Hematopoietic multipotent progenitor cell treated with erythropoietin and hydrocortisone succinate and interleukin-3 and kit ligand, for 4 days (in vitro differentiated cells): Measurements from ENCODE around the gene ATP5F1E.

Experiments used
- DNase-seq: peaks from one replicate; pipeline ENCODE4 v3.0.0-alpha.2; 2015

Gene ATP5F1E

DNA sequence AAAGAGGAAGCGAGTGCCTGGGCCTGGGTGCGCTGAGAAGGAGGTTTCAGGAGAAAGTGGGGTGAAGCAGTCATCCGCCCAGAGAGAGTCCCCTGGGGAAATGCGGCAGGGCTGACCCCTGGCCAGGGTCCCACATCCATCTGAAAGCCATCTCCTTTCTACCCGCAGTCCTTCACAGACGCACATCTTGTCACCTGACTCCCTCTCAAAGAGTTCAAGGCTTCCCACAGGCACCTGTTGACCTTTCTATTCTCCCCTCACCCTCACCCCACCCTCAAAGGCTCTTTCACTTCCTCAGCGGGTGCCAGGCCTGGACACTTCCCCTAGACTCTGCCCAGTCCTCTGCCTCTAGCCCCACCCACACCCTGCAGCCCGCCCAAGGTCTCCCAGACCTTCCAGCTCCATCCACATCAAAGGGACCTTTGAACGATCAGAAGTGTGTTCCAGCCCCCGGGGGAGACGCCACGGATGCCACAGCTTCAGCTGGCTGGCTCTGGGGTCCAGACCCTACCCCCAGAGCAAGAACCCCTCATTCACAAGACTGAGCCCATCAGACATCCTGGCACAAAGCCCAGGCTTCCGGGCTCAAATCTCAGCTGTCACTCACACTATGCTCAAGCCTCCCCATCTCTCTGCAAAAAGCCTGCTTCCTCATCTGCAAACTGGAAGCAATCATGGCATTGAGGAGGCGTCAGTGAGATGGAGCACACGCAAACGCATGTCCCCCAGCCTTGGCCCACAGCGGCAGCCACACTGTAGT is 27.2 kb downstream of the ATP5F1E start:
- DNase-seq = peak; percentile 84

DNA sequence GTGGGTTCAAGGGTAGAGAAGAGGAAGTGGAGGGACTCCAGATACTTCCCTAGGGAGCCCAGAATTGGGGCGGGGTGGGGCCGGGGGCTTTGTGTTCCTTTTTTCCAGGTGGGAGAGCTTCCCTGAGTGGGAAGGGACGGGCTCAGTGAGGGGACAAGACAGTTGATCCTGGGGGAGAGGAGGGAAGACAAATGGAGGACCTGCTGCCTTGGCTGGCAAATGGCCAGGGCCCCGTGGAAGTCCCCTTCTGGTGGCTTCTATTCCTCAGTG is 27.7 kb downstream of the ATP5F1E start:
- peak; percentile 60 for DNase-seq

DNA sequence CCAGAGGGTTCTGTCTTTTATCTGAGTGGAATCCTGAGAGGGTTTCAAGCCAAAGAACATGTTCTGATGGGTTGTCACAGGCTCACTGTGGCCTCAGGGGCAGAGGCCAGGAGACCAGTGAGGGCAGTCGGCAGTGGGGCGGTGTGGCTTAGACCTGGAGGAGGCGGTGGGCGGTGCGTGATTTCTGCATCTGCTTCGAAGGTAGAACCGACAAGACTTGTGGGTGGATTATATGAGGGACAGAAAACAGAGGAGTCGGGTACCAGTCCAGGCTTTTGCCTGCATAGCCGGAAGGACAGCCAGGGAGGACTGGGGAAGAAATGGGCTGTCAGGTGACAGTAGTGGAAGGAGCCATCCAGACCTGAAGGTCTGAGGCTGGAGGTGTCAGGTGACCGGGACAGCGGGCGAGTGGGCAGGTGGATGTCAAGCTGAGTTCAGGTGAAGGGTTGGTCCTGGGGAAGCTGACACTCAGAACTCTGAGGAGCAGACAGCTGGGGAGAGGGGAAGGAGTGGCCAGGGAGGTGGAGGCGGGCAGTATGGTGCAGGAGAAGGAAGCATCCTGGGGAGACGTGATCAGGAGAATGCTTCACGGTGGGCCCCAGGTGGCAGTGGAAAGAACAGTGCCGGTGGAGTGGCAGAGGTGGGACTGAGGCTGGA is 28.2 kb downstream of the ATP5F1E start:
- no peak for DNase-seq

DNA sequence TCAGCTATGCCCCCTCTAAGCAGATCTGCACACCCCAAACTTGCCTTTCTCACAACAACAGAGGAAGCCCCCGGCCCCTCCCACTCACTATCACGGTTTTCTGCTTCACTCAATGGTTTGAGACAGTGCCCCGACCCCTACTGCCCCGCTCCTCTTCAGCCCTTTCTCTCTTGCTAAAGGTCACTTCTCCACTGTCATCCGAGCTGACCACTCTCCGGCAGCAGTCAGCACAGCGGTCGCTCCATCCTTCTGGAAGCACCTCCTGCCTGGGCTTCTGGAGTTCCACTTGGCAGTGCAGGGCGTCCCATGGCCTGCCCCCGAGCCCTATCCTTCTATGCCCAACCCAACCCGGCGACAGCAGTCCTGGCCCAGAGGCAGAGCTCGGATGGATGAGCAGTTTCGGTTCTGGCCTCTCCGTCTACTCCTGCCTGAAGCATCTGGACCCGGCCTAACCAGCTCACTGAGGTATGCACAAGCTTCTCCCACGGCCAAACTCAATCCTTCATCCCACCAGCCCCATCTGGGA is 29.2 kb downstream of the ATP5F1E start:
- DNase-seq = no peak

DNA sequence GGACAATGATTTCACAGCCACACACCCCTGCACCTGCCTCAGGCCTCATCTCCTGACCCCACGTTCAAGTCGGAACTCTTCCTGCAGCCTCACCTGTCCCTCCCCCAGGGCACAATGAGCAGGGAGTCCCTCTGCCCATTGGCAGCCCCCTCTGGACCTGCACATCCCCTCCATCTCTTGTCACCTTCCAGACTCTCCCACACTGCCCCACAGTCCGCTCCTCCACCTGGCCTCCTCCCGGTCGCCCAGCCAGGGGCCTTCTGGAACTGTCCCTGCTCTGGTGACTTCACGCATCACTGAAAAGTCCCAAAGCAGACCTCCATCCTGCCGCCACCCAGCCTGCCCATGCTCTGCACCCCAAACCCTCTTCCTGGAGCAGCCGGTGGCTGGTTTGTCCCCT is 29.7 kb downstream of the ATP5F1E start:
- DNase-seq = no peak

DNA sequence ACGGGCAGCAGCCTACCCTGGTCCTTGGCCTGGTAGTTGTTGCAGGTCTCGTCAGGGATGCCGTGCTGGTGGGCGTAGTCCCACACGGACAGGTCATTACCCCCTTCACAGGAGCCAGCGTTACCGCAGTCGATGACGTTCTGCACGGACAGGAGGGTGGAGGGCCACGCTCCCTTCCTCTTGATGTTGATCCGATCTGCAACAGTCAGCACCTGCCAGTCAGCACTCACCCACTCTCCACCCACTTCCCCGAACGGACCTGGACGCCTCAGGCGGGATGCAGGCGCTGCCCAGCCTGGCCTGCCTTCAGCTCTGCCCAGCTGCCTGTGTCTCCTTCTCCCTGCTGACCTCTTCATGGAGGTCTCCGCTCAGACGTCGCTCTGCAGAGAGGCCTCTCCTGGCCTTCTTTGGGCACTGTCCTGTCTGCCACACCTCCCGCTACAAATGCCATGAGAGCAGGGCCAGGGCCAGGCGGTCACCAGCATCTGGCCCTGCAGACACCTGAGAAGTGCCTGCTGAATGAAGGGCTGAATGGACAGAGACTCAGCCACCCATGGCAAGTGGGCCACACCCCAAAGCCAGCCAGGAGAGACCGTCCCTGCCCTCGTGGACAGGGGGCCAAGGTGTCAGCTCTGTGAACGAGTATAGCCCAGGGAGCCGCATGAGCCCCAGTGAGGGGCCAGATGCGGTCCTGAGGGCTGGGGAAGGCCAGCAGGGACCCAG is 30.5 kb downstream of the ATP5F1E start:
- DNase-seq = no peak

DNA sequence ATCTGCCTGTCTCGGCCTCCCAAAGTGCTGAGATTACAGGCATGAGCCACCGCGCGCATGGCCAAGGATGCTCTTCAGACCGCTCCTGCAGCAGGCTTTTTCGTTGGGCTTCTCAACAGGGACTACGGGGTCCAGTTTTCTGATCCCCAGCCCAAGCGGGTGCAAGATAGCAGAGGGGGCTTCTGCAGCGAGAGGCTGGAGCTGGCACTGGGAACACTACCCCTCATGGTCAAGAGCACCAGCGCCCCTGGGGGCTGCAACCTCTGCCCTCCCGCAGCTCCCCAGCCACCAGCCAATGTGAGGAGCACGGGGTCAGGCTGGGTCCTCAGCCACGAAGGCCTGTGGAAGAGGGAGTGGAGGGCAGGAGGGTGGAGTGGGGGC is 31.1 kb downstream of the ATP5F1E start:
- DNase-seq = no peak

DNA sequence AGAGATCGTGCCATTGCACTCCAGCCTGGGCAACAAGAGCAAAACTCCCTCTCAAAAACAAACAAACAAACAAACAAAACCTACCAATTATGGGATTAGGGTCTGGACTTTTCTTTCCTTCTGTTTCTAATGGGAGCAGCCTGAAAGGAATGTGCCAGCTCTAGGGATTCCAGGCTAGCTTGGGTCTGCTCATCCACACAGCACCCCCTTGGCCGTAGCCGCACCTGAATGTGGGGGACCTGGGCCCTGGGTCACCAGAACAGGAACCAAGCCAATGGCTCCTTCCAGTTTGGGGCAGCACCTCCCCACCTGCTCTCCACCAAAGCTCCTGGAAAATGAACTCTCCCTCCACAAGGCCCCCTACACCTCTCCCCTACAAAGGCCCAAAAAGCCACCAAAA is 31.8 kb downstream of the ATP5F1E start:
- no peak for DNase-seq

DNA sequence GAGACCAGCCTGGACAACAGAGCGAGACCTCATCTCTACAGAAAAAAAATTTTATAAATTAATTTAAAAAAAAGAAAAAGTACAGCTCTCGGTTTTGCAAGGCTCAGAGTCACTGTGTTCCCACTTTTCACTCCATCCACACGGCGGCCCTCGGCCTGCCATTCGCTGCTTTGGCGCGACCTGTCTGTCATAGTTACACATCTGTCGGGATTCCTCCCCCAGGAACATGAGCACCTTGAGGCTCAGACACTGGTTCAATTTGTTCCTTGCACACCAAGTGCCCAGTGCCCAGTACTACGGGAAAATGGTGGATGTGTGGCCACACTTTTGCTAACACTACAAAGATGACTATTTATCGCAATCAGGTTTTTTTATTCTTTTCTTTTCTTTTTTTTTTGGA is 33.5 kb downstream of the ATP5F1E start:
- DNase-seq = no peak

DNA sequence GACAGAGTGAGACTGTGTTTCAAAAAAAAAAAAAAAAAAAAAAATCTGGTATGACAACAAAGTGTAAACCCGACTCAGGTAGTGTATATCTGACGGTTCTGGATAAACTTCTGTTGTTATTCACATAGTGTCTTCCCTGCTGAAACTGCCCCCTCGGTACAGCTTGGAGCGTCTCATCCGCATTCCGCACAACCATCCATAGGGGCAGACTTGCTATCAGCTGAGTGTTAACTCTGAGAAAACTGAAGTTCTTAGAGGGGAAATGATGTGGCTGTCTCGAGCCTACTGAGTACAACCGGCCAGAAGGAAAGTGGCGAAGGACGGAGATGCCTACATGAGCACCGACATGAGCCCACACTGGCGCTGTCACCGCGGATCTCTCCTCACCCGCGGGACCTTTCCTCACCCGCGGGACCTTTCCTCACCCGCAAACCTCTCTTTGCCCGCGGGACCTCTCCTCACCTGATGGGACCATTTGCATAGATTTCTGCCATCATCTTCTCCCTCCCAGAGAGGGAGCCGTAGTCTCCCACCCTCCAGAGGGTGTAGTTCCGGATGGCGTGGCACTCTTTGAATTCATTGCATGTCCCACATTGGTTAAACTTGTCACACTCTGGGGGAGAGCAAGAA is 34.9 kb downstream of the ATP5F1E start:
- DNase-seq = no peak

DNA sequence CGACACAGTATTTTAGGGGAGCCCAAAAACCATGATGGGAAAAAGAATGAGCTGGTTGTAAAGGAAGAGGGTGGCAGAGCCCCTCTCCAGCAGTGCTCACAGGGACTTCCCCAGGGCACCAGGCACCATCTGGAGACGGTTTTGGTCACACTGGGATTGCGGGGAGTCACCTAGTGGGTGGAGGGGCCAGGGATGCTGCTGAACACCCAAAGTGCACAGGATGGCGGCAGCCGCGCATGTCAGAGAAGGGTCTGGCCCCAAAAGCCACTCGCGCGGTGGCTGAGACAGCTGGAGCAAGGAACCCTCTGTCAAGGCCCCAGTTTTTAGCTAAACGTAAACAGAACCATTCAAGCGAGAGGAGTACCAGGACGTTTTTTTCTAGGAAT is 35.9 kb downstream of the ATP5F1E start:
- DNase-seq = no peak

DNA sequence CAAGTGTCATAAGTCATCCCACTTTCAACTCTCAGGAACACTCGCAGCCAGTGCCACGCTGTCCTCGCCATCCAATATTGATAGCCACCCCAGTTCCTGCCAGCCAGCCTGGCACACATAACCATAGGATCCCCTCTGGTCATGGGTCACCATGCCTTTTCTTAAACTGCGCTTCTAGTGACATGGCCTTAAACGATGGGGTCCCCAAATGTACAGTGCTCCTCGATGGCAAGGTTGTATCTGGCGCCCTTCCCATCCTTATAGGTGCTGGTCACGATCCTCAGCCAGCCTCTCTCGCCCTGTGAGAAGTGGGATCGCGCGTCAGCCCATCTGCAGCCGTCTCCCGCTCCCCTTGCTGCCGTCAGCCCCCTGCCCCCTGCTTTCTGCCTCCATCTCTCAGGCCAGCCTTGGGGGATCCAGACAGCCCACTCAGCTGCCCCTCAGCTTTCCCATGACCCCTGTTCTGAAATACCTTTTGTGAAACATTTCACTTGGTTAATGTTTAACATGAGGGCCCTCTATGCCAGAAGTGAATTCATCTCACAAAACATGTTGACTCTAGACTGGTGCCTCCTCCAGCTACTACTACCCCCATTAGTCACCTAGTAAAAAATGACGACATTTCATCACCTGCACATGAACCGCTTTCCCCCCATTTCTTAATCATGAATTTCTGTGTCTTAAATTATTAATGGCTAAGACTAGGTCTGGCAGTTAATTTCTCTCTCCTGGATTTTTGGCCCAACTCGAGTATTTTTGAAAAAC is 36.5 kb downstream of the ATP5F1E start:
- DNase-seq = no peak

DNA sequence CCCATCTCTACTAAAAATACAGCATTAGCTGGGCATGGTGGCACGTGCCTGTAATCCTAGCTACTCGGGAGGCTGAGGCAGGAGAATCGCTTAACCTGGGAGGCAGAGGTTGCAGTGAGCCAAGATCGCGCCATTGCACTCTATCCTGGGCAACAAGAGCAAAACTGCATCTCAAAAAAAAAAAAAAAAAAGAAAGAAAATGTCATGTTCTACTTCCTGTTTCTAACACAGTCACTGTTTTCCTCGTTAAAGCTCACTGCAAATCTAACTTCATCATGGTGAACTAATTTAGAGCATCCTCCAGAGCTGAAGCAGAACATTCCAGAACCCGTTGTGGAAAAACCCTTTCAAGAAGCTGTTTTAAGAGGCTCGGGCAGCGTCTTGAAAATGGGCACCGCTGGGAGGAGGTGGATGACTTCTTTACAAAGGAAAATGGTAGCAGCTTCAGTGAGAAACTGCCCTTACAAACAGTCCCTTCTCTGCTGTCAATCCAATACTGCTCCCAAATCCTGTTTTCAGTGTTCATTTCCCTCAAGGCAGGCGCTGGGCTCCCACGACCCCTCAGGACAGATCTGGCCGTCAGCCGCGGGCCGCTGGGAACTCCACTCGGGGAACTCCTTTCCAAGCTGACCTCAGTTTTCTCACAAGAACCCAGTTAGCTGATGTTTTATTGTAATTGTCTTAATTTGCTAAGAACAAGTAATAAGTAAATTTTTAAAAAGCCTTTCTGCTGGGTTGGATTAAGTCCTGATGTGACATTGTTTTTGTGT is 37.6 kb downstream of the ATP5F1E start:
- DNase-seq = no peak

DNA sequence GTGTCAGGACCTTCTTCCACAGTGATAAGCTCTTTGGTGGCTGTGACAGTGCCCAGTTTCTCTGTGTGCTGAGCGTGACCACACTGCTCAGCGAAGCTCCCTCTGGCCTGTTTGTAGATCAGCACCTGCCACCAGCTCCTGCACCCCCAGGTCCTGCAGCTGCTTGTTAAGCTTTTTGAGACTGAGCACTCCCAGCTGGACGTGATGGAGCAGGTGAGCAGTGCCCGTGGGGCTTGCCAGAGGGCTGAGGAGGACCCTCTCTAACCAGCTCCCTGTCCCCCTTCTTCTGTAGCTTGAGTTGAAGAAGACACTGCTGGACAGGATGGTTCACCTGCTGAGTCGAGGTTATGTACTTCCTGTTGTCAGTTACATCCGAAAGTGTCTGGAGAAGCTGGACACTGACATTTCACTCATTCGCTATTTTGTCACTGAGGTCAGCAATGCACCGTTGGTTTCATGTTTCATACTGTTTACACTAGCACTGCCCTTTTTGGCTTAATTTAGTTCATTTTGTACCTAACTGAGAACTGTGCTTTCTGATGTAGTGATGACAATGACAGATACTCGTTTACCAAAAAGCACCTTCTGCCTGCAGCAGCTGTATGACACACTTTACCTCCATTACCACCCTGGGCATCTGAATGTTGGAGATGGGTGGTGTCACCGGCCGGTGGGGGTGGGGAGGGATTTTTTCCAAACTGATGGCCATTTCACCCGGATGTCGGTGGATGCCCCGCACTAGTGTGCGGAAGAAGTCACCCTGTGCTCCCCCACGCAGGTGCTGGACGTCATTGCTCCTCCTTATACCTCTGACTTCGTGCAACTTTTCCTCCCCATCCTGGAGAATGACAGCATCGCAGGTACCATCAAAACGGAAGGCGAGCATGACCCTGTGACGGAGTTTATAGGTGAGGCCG is 38.5 kb downstream of the ATP5F1E start:
- no peak for DNase-seq

DNA sequence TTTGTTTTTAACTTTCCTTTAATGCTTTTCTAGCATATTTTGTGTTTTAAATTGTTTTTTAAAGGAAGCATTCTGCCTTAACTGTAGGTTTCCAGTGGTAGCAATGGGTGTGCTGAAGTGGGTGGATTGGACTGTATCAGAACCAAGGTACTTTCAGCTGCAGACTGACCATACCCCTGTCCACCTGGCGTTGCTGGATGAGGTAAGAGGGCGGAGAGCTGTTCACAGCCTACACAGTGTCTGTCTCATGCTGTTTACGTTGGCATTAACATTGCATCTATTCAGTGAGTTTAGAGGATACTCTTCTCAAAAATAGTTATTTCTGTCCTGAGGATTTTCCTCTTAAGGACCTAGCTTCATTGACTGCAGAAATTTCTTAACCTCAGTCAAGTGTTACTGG is 39.2 kb downstream of the ATP5F1E start:
- no peak for DNase-seq

DNA sequence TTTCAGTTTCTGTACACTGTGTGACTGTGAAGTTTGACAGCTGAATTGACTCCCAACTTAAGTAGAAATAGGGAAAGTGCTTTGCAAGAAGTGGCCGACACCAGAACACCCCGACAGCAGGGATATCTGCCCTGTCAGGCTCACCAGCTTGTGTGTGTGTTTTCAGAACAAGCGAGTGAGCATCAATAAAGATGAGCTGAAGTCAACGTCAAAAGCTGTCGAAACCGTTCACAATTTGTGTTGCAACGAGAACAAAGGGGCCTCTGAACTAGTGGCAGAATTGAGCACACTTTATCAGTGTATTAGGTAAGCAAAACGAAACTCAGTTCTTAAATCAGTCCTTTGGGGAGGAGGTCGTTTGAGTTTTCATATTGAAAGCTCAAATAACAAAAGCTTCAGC is 40.4 kb downstream of the ATP5F1E start:
- DNase-seq = no peak

DNA sequence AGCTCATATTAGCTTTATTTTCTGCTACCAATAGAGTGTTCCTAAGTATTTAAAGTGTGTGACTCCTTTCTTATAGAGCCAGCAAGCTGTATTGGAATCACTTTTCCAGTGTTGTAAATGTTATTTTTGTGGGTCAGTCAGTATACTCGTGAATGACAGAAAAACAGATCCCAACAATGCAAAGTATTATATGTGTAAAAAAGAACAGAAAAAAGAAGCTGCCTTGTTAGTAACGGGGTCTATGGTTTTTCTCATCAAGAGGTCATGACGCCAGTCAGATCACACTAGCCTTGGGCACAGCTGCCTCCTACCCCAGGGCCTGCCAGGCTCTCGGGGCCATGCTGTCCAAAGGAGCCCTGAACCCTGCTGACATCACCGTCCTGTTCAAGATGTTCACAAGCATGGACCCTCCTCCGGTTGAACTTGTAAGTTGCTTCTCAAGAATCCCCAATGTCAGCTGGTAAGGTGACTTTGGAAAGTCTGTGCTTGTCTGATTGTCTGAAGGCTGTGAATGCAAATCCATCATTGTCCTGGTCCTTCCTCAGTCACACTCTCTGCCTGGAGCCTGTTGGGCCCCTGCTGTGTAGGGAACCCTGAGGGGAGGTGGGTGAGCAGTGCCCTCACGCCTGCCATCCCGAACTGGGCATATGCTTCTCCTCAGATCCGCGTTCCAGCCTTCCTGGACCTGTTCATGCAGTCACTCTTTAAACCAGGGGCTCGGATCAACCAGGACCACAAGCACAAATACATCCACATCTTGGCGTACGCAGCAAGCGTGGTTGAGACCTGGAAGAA is 41.3 kb downstream of the ATP5F1E start:
- no peak for DNase-seq

DNA sequence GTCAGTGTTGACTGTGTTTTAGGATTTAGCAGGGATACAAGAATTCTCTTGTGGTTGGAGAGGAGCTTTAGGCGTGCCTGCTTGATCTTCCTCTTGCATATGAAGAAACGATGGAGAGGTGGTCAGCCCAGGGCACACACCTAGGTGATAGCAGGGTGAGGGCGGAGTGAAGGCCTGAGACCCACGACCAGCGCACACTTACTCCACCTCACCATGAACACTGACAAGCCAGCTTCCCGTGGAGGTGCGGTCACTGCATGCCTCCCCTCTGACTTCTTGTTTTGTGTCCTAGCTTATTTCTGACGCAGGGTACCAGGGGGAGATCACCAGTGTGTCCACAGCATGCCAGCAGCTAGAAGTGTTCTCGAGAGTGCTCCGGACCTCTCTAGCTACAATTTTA is 42.9 kb downstream of the ATP5F1E start:
- DNase-seq = no peak

DNA sequence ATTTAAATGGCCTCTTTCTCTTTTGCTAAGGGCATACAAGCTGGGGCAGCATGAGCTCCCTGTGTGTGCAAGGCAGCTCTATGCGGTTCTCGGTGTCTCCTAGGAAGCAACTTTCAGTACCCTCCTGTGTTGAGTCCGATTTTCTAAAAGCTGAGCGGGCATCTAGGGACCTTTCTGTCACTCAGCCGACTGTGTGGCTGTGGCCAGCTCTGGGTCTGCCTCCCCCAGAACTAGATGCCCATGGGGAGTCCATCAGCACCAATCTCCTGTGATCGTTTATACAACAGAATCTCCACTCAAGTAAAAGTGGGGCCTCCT is 43.6 kb downstream of the ATP5F1E start:
- DNase-seq = no peak

DNA sequence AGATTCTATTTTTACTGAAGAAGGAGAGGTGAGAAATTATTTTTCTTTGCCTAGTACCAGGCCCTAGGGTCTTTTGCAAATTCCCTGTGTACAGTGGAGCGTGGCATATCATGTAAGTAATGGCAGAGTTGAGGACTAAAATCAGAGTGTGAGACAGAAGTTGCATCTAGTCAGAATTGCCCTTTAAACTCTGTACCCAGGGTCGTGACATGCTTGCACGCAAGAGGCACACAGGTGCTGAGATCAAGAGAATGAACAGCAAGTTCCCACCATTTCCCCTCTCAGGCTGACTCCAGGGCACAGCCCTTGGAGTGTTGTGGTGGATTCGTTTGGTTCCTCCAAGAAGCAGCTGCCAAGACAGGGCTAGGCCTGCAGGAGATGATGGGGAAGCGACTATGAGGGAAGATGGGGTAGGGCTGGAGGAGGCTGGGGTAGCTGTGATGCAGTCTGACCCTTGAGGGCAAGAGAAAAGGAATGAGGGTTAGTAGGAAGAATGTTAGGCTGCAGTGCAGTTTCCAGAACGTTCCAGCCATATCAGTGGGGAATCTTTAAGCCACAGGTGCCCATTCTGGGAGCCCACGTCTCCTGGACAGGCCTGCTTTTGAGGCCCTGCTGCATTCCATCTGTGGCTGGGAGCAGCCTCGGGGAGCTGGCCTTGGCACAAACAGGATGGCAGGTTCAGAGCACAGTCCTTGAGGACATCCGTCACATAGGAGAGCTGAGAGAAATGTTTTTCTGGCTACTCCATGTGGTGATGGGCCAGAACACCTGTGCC is 44.2 kb downstream of the ATP5F1E start:
- no peak for DNase-seq
